HG02885 (cell line): ENCODE results near the gene LPIN1.

Experiments
- ATAC-seq: cut with Tn5 transposase; IDR thresholded peaks from one replicate; pipeline ENCODE4 v1.9.1; 2021; ENCODE audit warnings: mild to moderate bottlenecking; ENCODE audit not compliant: unreplicated experiment, poor library complexity

LPIN1 gene

GRCh38 chr2:11875481-11875880 lies 129.0 kb downstream of the LPIN1 start:
- ATAC-seq = no peak

DNA sequence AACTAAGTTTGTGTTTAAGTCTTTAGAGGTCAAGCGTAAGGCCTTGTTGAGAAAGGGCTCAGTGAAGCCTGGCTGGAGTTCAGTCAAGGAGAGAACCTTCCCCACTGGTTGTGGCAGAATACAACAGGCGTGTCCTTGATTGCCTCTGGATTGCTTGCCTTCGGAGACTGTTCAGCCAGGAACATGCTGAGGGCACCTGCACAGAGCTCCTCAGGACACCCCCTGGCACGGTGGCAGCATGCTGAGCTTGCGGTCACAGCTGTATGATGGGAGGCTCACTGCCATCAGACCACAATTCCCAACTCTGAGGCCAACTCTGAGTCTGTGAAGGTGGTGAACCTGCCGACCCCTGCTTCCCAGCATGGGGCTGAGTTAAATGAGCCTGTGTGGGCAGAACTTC lies 130.0 kb downstream of the LPIN1 start:
- no peak for ATAC-seq

DNA sequence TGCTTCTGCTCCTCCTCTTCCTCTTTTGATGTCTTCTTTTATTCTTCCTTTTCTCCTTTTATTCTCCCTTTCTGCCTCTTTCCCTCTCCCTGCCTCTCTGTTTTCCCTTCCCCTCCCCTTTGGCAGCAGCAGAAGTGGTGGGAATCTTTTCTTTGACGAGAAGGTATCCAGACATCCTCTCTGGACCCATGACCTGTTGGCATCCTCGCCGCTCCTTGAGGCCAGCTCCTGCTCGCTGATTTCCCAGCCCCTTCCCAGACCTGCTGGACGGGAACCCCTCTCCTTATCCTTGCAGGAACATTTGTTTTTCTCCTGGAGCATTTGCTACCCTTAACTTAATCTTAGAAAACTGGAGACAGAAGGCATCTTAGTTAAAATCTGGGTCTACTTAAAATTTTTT lies 130.5 kb downstream of the LPIN1 start:
- ATAC-seq = no peak
